NOMO-1 (cell line): ENCODE data around the gene PLOD3.
"Not testable (repeated sequence)": the region's sequence is repeated elsewhere in the genome, so short reads cannot be mapped to it uniquely, and the experiment has no call there.

ENCODE experiments used
- DNase-seq, 2 experiments: peaks; one replicate each; lab custom pipeline; 2025; ENCODE audit not compliant: unreplicated experiment in 2 of 2; lab: John Stamatoyannopoulos, UW

The PLOD3 gene

GRCh38 chr7:101217388-101218235 lies at the start of gene PLOD3, which contains the start of gene ZNHIT1:
TSS of gene PLOD3 (minus strand) at chr7:101217581. CDS start at chr7:101217274, 307 bp downstream.
TSS of gene ZNHIT1 (plus strand) at chr7:101218165. CDS start at chr7:101218196, 31 bp downstream.
- DNase-seq, result peak; percentile 95 to 100

GRCh38 chr7:101265622-101266516 lies 48.5 kb upstream of the PLOD3 start:
- no peak for DNase-seq

GRCh38 chr7:101264102-101264706 lies 46.8 kb upstream of the PLOD3 start:
- DNase-seq, result not testable (repeated sequence)

- no peak for DNase-seq
Measured at GRCh38 chr7:101258243-101258731, 40.9 kb upstream of the PLOD3 start.

- DNase-seq, result peak in 1 of 2 experiments; percentile 56
Measured at GRCh38 chr7:101255796-101256195, 38.4 kb upstream of the PLOD3 start.

- DNase-seq, result not testable (repeated sequence)
Measured at GRCh38 chr7:101253199-101253598, 35.8 kb upstream of the PLOD3 start.

- peak; percentile 99 for DNase-seq
Measured at GRCh38 chr7:101251871-101252659, 34.7 kb upstream of the PLOD3 start.

- no peak for DNase-seq
Measured at GRCh38 chr7:101250324-101250723, 32.9 kb upstream of the PLOD3 start.

GRCh38 chr7:101248276-101248675 lies 30.9 kb upstream of the PLOD3 start:
- no peak for DNase-seq

GRCh38 chr7:101245147-101245668 lies 27.8 kb upstream of the PLOD3 start:
- DNase-seq, result no peak

GRCh38 chr7:101244375-101245146 lies 27.2 kb upstream of the PLOD3 start, which contains the start of gene FIS1:
TSS of gene FIS1 (minus strand) at chr7:101245081. CDS start at chr7:101245004, 77 bp downstream.
- peak; percentile 98 to 99 for DNase-seq

- peak; percentile 67 to 79 for DNase-seq
Measured at GRCh38 chr7:101243646-101244374, 26.4 kb upstream of the PLOD3 start.

GRCh38 chr7:101241443-101242349 lies 24.3 kb upstream of the PLOD3 start:
- peak; percentile 81 to 83 for DNase-seq

- peak; percentile 84 to 85 for DNase-seq
Measured at GRCh38 chr7:101241015-101241363, 23.6 kb upstream of the PLOD3 start.

- DNase-seq, result no peak
Measured at GRCh38 chr7:101240226-101241014, 23.0 kb upstream of the PLOD3 start.

- DNase-seq, result no peak
Measured at GRCh38 chr7:101239951-101240220, 22.5 kb upstream of the PLOD3 start.
